Thyroid gland (tissue), 4 donors: Measurements from ENCODE around the gene CMSS1.

Source experiments
- POLR2A ChIP-seq, 2 donors: fragments of 450-650 bp; IDR thresholded peaks; one replicate each; pipeline ENCODE4 v1.6.1; 2017; ENCODE audit warnings: antibody characterized with exemption in 2 of 2, mild to moderate bottlenecking in 2 of 2, moderate library complexity in 1 of 2
- TF ChIP-seq, protein P1 (sequence below), 6 experiments: fragments of 200-600 bp in 3 of 6; fragments of 450-650 bp in 3 of 6; sonication (generic) in 3 of 6; IDR thresholded peaks; one replicate each; pipeline ENCODE4 v1.5.1; 2016 to 2019; ENCODE audit warnings: antibody characterized with exemption in 6 of 6, mild to moderate bottlenecking in 2 of 6, inconsistent platforms in 1 of 6, moderate library complexity in 1 of 6

DNA sequence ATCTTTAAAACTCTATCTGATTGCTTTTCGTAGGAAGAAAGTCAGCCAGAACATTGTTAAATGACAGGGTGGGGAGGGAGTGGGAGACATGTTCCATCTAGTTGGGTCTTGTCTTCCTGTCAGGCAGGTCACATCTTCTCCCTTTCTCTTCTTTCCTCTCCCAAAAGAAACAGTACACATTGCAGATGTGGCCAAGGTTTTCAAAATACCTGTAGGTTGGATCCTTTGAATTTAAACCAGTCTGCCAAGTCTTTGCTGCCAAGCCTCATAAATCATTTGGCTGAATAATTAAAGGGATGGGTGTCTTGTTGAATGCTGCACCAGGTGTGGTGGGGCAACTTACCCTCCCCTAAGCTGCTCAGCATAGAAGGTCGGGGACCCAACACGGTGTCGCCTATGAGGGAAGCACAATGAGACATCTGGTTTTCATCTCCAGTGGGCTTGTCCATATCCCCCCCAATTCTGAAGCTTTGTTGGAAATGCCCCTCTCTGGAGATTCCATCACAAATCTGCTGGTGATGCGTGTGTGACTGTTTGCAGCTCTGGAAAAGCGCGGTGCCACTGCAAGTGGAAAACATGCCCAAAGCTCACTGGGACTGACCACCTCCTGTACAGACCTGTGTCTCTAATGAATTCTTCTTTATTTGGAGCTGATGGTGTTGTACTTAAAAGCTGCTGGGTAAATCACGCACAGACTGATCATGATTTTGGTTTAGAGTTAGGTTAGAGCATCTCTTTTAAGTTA is 184.0 kb downstream of the CMSS1 start:
- TF ChIP-seq, protein P1, sequence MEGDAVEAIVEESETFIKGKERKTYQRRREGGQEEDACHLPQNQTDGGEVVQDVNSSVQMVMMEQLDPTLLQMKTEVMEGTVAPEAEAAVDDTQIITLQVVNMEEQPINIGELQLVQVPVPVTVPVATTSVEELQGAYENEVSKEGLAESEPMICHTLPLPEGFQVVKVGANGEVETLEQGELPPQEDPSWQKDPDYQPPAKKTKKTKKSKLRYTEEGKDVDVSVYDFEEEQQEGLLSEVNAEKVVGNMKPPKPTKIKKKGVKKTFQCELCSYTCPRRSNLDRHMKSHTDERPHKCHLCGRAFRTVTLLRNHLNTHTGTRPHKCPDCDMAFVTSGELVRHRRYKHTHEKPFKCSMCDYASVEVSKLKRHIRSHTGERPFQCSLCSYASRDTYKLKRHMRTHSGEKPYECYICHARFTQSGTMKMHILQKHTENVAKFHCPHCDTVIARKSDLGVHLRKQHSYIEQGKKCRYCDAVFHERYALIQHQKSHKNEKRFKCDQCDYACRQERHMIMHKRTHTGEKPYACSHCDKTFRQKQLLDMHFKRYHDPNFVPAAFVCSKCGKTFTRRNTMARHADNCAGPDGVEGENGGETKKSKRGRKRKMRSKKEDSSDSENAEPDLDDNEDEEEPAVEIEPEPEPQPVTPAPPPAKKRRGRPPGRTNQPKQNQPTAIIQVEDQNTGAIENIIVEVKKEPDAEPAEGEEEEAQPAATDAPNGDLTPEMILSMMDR (IDR thresholded peaks at IDR 0.05): no peak
- no peak for TF ChIP-seq POLR2A (IDR thresholded peaks at IDR 0.05)
